ENCODE data around the gene TOM1L2. TPM values are rescaled to one million over a fixed set of nuclear protein-coding genes. Genes with fewer than 3 reads are reported as not detected.

Gene TOM1L2
- total and polyA plus RNA-seq, 2 experiments from 2014 or later: 25.5 to 31.0 TPM

GRCh38 chr17:17892009-17892408, 80.2 kb downstream of the TOM1L2 start:
- no peaks in the 10 kb centered on the region for H4K20me1 ChIP-seq (ENCODE audit: insufficient read depth)
- H3F3A ChIP-seq (ENCODE audit: insufficient read depth): no peaks in the 10 kb centered on the region
- no peak overlapping the region for H2AFZ ChIP-seq
- in situ Hi-C loops (cut with MboI): loop anchor here (10.0 kb wide), 1 partner anchor 133 kb away; no protein-coding TSS in a partner anchor
- no peaks in the 10 kb centered on the region; the same call in 1 of the 2 replicates for H3K36me3 ChIP-seq (ENCODE audit: low read depth)
- no peaks in the 10 kb centered on the region for H3K9me2 ChIP-seq (ENCODE audit: insufficient read depth)
- no peak overlapping the region for H3K27ac ChIP-seq
- no peak for DNase-seq
- no peak overlapping the region for H3K4me3 ChIP-seq
- no peak for TF ChIP-seq EZH2phosphoT487 (IDR thresholded peaks at IDR 0.05; ENCODE audit: insufficient read depth, low read depth)
- no peak for TF ChIP-seq EZH2 (IDR thresholded peaks at IDR 0.05; ENCODE audit: insufficient read depth, poor library complexity, severe bottlenecking)
- no peaks in the 10 kb centered on the region for H3K9me3 ChIP-seq (ENCODE audit: low read depth)
- no peaks in the 10 kb centered on the region for H3K27me3 ChIP-seq (replicated peaks; ENCODE audit: insufficient read depth)
- no peaks in the 10 kb centered on the region for H3K79me2 ChIP-seq (ENCODE audit: insufficient read depth)
- H3K4me2 ChIP-seq (ENCODE audit: unreplicated experiment): no peak overlapping the region
- 95 to 99% methylated on average over 6 of the region's 6 CpGs for WGBS, 2 experiments (ENCODE audit: low coverage in 1 of 2, low lambda C conversion rate in 2 of 2, missing lambda C conversion rate in 2 of 2)
- H3K4me1 ChIP-seq (ENCODE audit: insufficient read depth): no peaks in the 10 kb centered on the region
- H3K9ac ChIP-seq: no peak overlapping the region

- 99% methylated on average over 5 of the region's 5 CpGs for WGBS, 2 experiments (ENCODE audit: low coverage in 1 of 2, low lambda C conversion rate in 2 of 2, missing lambda C conversion rate in 2 of 2)
- TF ChIP-seq EZH2 (IDR thresholded peaks at IDR 0.05; ENCODE audit: insufficient read depth, poor library complexity, severe bottlenecking): no peak
- TF ChIP-seq EZH2phosphoT487 (IDR thresholded peaks at IDR 0.05; ENCODE audit: insufficient read depth, low read depth): no peak
- Histone ChIP-seq H4K20me1 (ENCODE audit: insufficient read depth) (no peaks in the 10 kb centered on the region), H3K36me3 (ENCODE audit: low read depth) (no peaks in the 10 kb centered on the region; the same call in 1 of the 2 replicates), H2AFZ (no peak overlapping the region), H3K4me1 (ENCODE audit: insufficient read depth) (no peaks in the 10 kb centered on the region), H3K4me2 (ENCODE audit: unreplicated experiment) (no peak overlapping the region), H3F3A (ENCODE audit: insufficient read depth) (no peaks in the 10 kb centered on the region), H3K4me3 (no peak overlapping the region), H3K27ac (no peak overlapping the region), H3K9me2 (ENCODE audit: insufficient read depth) (no peaks in the 10 kb centered on the region), H3K9ac (no peak overlapping the region), H3K79me2 (ENCODE audit: insufficient read depth) (no peaks in the 10 kb centered on the region), H3K27me3 (replicated peaks; ENCODE audit: insufficient read depth) (no peaks in the 10 kb centered on the region), H3K9me3 (ENCODE audit: low read depth) (no peaks in the 10 kb centered on the region)
- peak; percentile 77 for DNase-seq
- in situ Hi-C loops (cut with MboI): loop anchor here (10.0 kb wide), 1 partner anchor 134 kb away; no protein-coding TSS in a partner anchor
Observed at GRCh38 chr17:17890773-17891759, 81.1 kb downstream of the TOM1L2 start.

GRCh38 chr17:17889922-17890321, 82.3 kb downstream of the TOM1L2 start:
- Histone ChIP-seq H4K20me1 (ENCODE audit: insufficient read depth) (no peaks in the 10 kb centered on the region), H3K4me2 (ENCODE audit: unreplicated experiment) (no peak overlapping the region), H3K27me3 (replicated peaks; ENCODE audit: insufficient read depth) (no peaks in the 10 kb centered on the region), H3K9ac (no peak overlapping the region), H3K4me1 (ENCODE audit: insufficient read depth) (no peaks in the 10 kb centered on the region), H3F3A (ENCODE audit: insufficient read depth) (no peaks in the 10 kb centered on the region), H3K9me2 (ENCODE audit: insufficient read depth) (no peaks in the 10 kb centered on the region), H3K4me3 (no peak overlapping the region), H3K9me3 (ENCODE audit: low read depth) (no peaks in the 10 kb centered on the region), H3K79me2 (ENCODE audit: insufficient read depth) (no peaks in the 10 kb centered on the region), H3K27ac (no peak overlapping the region), H3K36me3 (ENCODE audit: low read depth) (no peaks in the 10 kb centered on the region; the same call in 1 of the 2 replicates), H2AFZ (no peak overlapping the region)
- in situ Hi-C loops (cut with MboI): loop anchor here (10.0 kb wide), 1 partner anchor 135 kb away; no protein-coding TSS in a partner anchor
- WGBS, 2 experiments (ENCODE audit: low coverage in 1 of 2, low lambda C conversion rate in 2 of 2, missing lambda C conversion rate in 2 of 2): 93 to 97% methylated on average over 2 of the region's 2 CpGs
- DNase-seq: no peak
- no peak for TF ChIP-seq EZH2phosphoT487 (IDR thresholded peaks at IDR 0.05; ENCODE audit: insufficient read depth, low read depth)
- TF ChIP-seq EZH2 (IDR thresholded peaks at IDR 0.05; ENCODE audit: insufficient read depth, poor library complexity, severe bottlenecking): no peak

GRCh38 chr17:17888821-17889220, 83.4 kb downstream of the TOM1L2 start:
- no peak overlapping the region for H2AFZ ChIP-seq
- no peaks in the 10 kb centered on the region for H4K20me1 ChIP-seq (ENCODE audit: insufficient read depth)
- no peak overlapping the region for H3K9ac ChIP-seq
- no peak for TF ChIP-seq EZH2 (IDR thresholded peaks at IDR 0.05; ENCODE audit: insufficient read depth, poor library complexity, severe bottlenecking)
- no peak for TF ChIP-seq EZH2phosphoT487 (IDR thresholded peaks at IDR 0.05; ENCODE audit: insufficient read depth, low read depth)
- H3K4me2 ChIP-seq (ENCODE audit: unreplicated experiment): no peak overlapping the region
- no peak overlapping the region for H3K27ac ChIP-seq
- H3K9me3 ChIP-seq (ENCODE audit: low read depth): no peaks in the 10 kb centered on the region
- no peaks in the 10 kb centered on the region; the same call in 1 of the 2 replicates for H3K36me3 ChIP-seq (ENCODE audit: low read depth)
- H3K9me2 ChIP-seq (ENCODE audit: insufficient read depth): no peaks in the 10 kb centered on the region
- H3F3A ChIP-seq (ENCODE audit: insufficient read depth): no peaks in the 10 kb centered on the region
- WGBS, 2 experiments (ENCODE audit: low coverage in 1 of 2, low lambda C conversion rate in 2 of 2, missing lambda C conversion rate in 2 of 2): 91 to 95% methylated on average over 7 of the region's 7 CpGs
- no peaks in the 10 kb centered on the region for H3K4me1 ChIP-seq (ENCODE audit: insufficient read depth)
- H3K79me2 ChIP-seq (ENCODE audit: insufficient read depth): no peaks in the 10 kb centered on the region
- H3K4me3 ChIP-seq: no peak overlapping the region
- in situ Hi-C loops (cut with MboI): no loop called here
- no peaks in the 10 kb centered on the region for H3K27me3 ChIP-seq (replicated peaks; ENCODE audit: insufficient read depth)
- no peak for DNase-seq
